Uterus (tissue), 4 donors: ENCODE data around the gene YOD1. TPM values are rescaled to one million over a fixed set of nuclear protein-coding genes. Genes with fewer than 3 reads are reported as not detected.

Experiments
- DNase-seq, 2 donors: peaks; one replicate each; pipeline ENCODE4 v3.0.0-alpha.2; 2019 to 2020
- H3K27ac ChIP-seq, 2 donors: fragments of 200-600 bp; sonication (generic); 1 replicate in 1 of 2; 2 replicates in 1 of 2; pipeline ENCODE4 v1.5.1; 2016 to 2018
- H3K27me3 ChIP-seq, 2 donors: fragments of 200-600 bp; sonication (generic); one replicate each; pipeline ENCODE4 v1.5.1; 2018 to 2019; ENCODE audit warnings: control low read depth in 1 of 2
- H3K36me3 ChIP-seq, 2 donors: fragments of 200-600 bp; sonication (generic); one replicate each; pipeline ENCODE4 v1.5.1; 2019; ENCODE audit warnings: control low read depth in 1 of 2
- H3K4me1 ChIP-seq, 2 donors: fragments of 200-600 bp; sonication (generic); one replicate each; pipeline ENCODE4 v1.5.1; 2018 to 2019; ENCODE audit warnings: control low read depth in 1 of 2
- H3K4me3 ChIP-seq, 2 donors: fragments of 200-600 bp; sonication (generic); 1 replicate in 1 of 2; 2 replicates in 1 of 2; pipeline ENCODE4 v1.5.1; 2018 to 2019; ENCODE audit warnings: mild to moderate bottlenecking in 1 of 2
- H3K9me3 ChIP-seq, 2 donors: fragments of 200-600 bp; sonication (generic); one replicate each; pipeline ENCODE4 v1.5.1; 2019; ENCODE audit warnings: control low read depth in 1 of 2
- CTCF ChIP-seq, 4 experiments: fragments of 200-600 bp in 2 of 4; fragments of 450-650 bp in 2 of 4; sonication (generic) in 2 of 4; IDR thresholded peaks; one replicate each; pipeline ENCODE4 v1.5.1; 2016 to 2019; ENCODE audit warnings: antibody characterized with exemption in 4 of 4, mild to moderate bottlenecking in 2 of 4, moderate library complexity in 1 of 4
- POLR2A ChIP-seq, 2 donors: fragments of 450-650 bp; IDR thresholded peaks; one replicate each; pipeline ENCODE4 v1.6.1; 2016; ENCODE audit warnings: antibody characterized with exemption in 2 of 2, mild to moderate bottlenecking in 1 of 2, moderate library complexity in 1 of 2
- intact Hi-C: fragments of 100-400 bp; cut with DNase I; formaldehyde crosslinking; loops from one replicate; pipeline ENCODE4 v1.15.1; 2023; ENCODE audit warnings: low total_unique reads
- total RNA-seq, 4 donors: library from RNA; depleted of rRNA in 3 of 4; stranded (reverse); fragments of >200 nt in 3 of 4; gene quantifications; one replicate each; pipeline versions ENCODE4 v1.1.0 to v1.2.4, GENCODE V29; 2014 to 2023
- donor health status: DM: yes; HTN: yes; CAD: no.

The YOD1 gene
- total RNA-seq, 4 donors from 2014 or later = 3.3 to 17.1 (median 7.6) TPM

- no peak for DNase-seq
- Histone ChIP-seq H3K36me3 (no peaks in the 10 kb centered on the region), H3K27ac (no peak overlapping the region), H3K4me1 (no peaks in the 10 kb centered on the region), H3K4me3 (no peak overlapping the region), H3K9me3 (no peaks in the 10 kb centered on the region), H3K27me3 (no peaks in the 10 kb centered on the region)
- TF ChIP-seq POLR2A (IDR thresholded peaks at IDR 0.05) (no peak), CTCF (IDR thresholded peaks at IDR 0.05) (no peak)
- intact Hi-C loops = no loop called here
These were observed 4.5 kb upstream of the YOD1 start for GRCh38 chr1:207055386-207056001.

DNA sequence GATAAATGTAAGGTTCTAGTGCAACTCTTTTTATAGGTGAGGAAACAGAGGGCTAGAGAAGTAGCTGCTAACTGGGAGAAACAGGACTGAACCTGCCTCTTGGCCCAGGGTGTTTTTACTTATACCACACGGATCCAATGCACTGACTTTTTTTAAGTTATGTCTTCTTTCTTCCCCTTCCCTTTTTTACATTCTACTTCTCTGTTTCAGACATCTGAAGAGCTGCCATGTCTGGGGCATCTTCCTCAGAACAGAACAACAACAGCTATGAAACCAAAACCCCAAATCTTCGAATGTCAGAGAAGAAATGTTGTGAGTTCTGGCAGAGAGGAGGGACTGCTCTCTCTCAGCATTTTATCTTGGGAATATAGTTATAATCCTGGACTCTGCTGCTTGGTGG lies 3.5 kb upstream of the YOD1 start:
- no peaks in the 10 kb centered on the region for H3K36me3 ChIP-seq
- no peak overlapping the region for H3K27ac ChIP-seq
- intact Hi-C loops = no loop called here

GRCh38 chr1:207052911-207053769 lies 2.1 kb upstream of the YOD1 start, which contains the start of gene PFKFB2:
Gene PFKFB2, plus strand, starts transcription at chr1:207053275. Its CDS starts 1,443 bp downstream, at chr1:207054718.
- TF ChIP-seq CTCF (IDR thresholded peaks at IDR 0.05) = peak in 3 of 4 experiments; percentile 26 to 62 (median 31)
- peak; percentile 72 to 80 for TF ChIP-seq POLR2A (IDR thresholded peaks at IDR 0.05)
- Histone ChIP-seq H3K9me3 (no peaks in the 10 kb centered on the region), H3K4me1 (peaks cover 0 to 10% of the 10 kb centered on the region in 2 donors), H3K36me3 (no peaks in the 10 kb centered on the region), H3K27ac (peak within 1 kb of the TSS; percentile 70 to 93), H3K27me3 (no peaks in the 10 kb centered on the region), H3K4me3 (peak within 1 kb of the TSS; percentile 62 to 67)
- DNase-seq = peak; percentile 93 to 97
- intact Hi-C loops = no loop called here

More for the DNA sequence above, 3.5 kb upstream of the YOD1 start:
- H3K27me3 ChIP-seq = no peaks in the 10 kb centered on the region
- TF ChIP-seq POLR2A (IDR thresholded peaks at IDR 0.05) = no peak
- no peak for TF ChIP-seq CTCF (IDR thresholded peaks at IDR 0.05)
- DNase-seq = no peak
- no peaks in the 10 kb centered on the region for H3K9me3 ChIP-seq
- no peak overlapping the region for H3K4me3 ChIP-seq
- no peaks in the 10 kb centered on the region for H3K4me1 ChIP-seq

DNA sequence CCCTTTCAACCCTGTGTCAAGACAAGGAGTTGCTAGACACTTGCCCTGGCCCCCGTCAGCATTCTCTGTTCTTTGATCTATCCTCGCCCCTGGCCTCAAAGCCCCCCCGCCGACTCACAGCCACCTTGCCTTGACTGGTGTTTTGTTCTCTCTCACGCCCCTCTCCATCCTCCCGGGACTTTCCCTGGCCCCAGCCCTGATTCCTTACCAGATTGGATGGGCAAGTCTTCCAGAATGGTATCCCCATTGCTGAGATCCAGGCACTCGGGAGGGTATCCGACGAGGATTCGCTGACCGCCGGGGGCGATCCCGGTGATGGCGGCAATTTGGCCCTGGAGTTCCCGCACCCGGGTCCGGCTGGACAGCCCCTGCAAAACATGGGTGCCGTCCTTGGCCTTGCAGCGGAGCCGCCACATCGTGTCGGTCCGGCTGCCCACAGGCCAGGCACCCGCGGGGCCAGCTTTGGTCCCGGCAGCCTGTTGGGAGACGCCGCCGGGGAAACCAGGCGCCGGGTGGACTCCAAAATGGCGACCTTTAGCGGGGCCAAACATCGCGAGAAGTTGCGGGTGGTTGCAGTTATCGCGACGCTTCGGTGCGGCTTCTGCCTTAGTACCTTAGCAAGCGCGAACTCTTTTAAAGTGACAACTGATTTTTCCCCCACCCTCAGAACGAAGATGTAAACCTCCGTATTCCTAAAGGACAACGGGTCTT lies 373 bp downstream of the YOD1 start:
- H3K4me1 ChIP-seq = peaks cover 0 to 10% of the 10 kb centered on the region in 2 donors
- H3K36me3 ChIP-seq = no peaks in the 10 kb centered on the region
- peak in 1 of 2 donors; percentile 42 for TF ChIP-seq POLR2A (IDR thresholded peaks at IDR 0.05)
- TF ChIP-seq CTCF (IDR thresholded peaks at IDR 0.05) = peak in 1 of 4 experiments; percentile 10
- intact Hi-C loops = no loop called here
- no peaks in the 10 kb centered on the region for H3K27me3 ChIP-seq
- H3K27ac ChIP-seq = peak overlapping the region; percentile 84 to 88
- DNase-seq = peak; percentile 91
- H3K9me3 ChIP-seq = no peaks in the 10 kb centered on the region
- H3K4me3 ChIP-seq = peak overlapping the region; percentile 82 to 95
